Retina (tissue), 1 donor: Measurements from ENCODE around the gene CACNB4.
"Not testable (repeated sequence)": the region's sequence is repeated elsewhere in the genome, so short reads cannot be mapped to it uniquely, and the experiment has no call there.

Experiments
- DNase-seq: peaks from one replicate; pipeline ENCODE4 v3.0.0-alpha.2; 2016

The CACNB4 gene

GRCh38 chr2:151933266-151933804 lies 165.5 kb downstream of the CACNB4 start:
- no peak for DNase-seq

DNA sequence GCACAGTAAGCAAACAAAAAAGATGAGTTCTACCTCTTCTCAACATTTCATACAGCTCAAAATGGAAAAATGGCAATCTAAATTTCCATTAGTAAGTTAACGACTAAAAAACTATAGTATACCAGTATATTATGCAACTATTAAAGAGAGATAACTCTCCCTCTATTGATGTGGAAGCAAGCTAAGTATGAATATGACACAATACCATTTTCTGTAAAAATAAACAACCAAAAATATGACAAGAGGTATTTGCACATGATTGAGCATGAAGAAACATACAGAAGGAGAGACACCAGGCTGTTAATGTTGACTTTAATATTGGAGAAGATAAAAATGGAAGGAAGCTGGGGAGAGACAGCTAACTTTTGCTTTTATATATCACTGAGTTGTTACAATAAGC lies 167.1 kb downstream of the CACNB4 start:
- no peak for DNase-seq

DNA sequence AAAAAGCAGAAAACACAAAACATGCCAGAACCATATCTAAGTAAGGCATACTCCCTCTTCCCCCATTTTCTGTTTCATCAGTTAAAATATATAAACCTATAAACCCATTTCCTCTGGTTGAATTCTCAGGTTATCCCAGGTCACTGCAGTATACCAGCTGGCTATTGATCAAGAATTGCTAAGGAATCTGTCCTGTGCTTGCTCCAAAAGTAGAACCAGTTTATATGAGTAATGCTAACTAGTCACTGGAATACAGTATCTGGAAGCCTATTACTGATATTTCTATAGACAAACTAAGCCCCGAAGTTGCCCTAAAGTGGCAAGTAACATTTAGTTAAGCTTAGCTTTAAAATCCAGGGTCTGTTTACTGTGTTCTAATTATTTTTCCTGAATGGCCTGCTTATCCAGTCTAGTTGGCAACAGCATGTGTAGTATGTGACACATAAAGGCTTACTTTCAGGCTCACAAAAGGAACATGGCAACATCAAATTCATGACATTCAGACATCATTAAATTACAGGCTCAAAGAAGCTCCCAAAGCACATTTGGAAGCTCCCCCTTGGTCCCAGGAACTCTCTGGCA lies 167.7 kb downstream of the CACNB4 start:
- DNase-seq: no peak

DNA sequence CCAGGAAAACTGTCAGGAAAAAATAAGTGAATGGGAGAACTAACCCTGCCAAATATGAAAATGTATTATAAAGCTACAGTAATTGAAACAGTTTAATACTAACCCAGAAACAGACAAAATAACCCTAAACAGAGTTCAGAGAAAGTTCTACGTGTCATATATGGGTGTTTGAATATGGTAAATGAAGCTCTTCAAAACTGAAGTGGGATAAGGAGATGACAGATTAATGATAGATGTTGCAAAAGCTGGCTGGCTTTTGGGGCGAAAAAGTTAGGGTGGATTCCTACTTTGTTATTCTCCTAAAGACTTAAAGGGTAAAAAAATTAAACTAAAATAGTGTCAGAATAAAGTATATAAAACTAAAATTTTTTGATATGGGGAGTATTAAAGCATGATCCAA lies 168.8 kb downstream of the CACNB4 start:
- DNase-seq: no peak

GRCh38 chr2:151928380-151928779 lies 170.5 kb downstream of the CACNB4 start:
- no peak for DNase-seq

DNA sequence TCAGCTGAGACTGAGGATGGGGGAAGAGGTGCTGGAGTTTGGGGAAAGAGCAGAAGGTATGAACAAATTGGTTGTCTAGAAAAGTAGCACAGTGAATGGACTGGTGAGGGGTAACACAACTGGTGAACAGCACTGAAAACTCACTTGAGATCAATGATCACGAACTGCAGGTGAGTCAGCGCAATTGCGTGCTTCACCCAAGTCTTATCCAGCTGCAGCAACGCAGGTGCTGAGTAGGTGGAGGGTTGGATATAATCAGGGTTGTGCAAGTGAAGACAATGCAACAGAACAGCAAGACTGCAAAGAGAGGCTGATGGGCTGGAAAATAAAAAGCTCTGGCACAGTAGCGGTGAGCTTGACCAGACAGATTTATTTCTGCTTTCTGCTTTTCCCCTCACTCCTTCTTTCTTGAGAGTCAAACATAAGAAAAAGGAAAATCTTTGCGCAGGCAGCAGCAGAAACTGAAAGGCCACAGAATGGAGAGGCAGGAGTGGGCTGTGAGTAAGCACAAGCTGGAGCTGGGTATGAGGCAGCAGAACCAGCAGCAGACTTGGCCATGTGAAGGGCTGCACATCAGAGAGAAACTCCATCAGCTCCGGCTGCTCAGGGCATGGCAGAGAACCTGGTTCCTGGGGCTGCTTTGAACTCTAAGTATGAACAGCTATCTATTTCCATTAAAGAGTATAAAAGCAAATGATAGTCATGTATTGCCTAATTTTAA lies 171.2 kb downstream of the CACNB4 start:
- DNase-seq: no peak

- DNase-seq: no peak
Measured at GRCh38 chr2:151922845-151923666, 175.8 kb downstream of the CACNB4 start.

GRCh38 chr2:151919786-151920185 lies 179.1 kb downstream of the CACNB4 start:
- DNase-seq: no peak

DNA sequence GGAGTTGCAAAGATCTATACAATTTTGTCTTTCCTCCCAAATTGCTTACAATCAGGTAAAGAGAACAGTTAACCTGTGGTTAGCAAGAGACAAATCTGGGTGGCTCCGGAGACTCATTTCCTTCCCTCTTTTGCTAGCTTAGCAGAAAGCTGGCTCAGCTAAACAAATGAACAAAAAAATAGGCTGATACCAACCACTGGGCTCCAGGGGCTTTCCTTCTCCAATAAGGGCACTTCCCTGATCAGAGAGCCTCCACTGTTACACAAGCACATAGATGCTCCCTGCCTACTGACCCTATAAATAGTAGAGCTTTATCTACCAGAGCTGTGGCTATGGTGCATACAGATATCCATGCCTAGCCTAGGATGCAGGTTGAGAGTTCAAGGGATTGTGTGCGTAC lies 180.5 kb downstream of the CACNB4 start:
- no peak for DNase-seq

- DNase-seq: no peak
Measured at GRCh38 chr2:151916632-151917031, 182.2 kb downstream of the CACNB4 start.

DNA sequence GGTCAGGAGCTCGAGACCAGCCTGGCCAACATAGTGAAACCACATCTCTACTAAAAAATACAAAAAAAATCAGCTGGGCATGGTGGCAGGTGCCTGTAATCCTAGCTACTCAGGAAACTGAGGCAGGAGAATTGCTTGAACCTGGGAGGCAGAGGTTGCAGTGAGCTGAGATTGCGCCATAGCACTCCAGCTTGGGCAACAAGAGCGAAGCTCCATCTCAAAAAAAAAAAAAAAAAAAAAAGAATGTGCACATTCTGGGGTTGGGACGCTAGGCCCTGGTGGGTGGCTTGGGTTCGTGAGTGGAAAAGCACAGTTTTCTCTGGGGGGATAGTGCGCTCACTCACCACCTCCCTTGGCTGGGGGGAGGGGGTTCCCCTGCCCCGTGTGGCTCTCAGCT lies 183.2 kb downstream of the CACNB4 start:
- not testable (repeated sequence) for DNase-seq

DNA sequence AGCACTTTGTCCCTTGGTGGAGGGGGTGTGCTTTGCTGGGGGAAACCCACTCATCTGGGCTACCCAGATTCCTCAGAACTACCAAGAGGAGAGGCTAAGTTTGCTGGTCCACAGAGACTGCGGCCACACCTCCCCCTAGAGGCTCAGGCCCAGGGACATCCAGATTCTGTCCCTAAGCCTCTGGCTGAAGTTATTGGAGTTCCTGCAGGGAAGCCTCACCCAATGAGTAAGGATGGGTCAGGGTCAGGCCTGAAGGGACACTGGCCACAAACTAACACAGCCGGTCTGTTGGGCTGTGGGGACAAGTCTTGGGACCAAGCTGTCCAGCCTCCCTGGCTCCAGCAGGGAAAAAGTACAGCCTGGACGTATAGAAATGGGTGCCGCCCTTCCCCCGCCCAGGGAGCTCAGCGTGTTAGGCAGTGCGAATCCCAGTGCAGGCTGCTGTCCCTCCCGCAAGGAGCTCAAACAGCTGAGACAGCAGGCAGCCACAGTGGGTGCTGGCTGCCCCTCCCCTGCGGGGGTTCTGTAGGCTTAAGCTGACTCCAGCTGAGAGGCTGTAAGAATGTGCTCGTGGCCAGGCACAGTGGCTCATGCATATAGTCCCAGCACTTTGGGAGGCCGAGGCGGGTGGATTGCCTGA lies 183.7 kb downstream of the CACNB4 start:
- DNase-seq: no peak

DNA sequence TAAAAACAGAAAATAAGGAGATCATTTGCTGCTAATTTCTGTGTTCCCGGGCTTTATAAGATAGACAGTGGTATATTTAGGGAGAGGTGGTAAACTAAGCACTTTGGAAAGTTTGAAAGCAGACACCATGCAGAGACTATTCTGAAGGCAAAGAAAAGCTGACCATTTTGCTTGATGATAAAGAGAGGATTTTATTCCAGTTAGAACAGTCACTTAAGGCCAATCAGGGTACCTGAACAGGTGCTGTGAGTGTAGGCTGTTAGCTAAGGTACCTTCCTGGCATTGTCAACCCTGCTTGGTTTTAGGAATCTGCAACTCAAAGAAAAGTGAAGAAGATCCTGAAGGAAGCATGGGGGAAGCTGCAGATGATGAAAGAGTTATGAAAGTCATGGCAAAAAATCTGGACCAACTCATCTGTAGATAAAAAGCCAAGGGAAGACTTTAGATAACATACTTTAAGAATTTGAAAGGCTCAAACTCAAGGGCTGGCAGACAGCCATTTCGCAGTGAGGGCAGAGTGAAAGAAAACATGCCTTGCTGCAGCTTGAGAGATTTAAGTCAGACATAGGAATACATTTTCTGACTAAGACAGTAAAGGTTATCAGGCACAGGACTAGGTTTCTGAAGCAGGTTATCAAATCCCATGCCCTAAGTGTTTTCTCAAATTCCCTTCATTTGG lies 190.5 kb downstream of the CACNB4 start:
- no peak for DNase-seq

DNA sequence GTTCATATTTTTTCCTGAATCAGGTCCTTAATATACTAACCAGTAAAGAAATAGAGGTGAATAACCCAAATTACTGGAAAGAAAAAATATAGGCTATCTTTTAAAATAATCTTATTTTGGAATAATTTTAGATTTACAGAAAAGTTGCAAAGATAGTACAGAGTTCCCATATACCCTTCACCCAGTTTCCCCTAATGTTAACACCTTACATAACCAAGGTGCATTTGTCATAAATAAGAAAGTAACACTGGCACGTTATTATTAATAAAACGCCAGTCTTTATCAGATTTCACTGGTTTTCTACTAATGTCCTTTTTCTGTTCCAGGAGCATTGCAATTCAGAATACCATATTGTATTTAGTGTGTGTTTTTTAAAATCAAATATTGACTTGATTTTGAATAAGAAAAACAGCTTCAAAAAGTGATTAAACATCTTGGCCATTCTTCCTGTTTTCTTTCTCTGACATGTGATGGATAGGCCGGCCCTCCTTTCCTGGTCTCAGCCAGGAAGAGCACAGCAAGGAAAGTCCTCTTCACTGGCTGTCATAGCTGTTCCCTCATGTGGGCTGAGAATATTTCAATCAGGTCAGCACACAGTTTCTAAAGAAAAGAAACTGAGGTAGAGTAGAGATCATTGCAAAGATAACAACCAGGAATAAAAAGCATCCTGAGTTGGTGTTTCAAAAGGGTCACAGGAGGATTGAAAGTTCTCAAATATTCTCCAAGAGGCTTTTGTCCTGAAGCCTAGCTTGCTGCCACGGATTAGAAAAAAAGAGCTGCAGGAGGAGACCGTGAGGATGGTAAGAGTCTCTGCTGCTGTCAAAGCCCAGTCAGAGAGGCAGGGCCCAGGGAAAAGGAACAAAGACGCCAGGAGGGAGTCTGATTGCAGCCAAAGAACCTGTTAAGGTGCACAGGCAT lies 191.3 kb downstream of the CACNB4 start:
- DNase-seq: no peak

- no peak for DNase-seq
Measured at GRCh38 chr2:151906633-151906998, 192.2 kb downstream of the CACNB4 start.

DNA sequence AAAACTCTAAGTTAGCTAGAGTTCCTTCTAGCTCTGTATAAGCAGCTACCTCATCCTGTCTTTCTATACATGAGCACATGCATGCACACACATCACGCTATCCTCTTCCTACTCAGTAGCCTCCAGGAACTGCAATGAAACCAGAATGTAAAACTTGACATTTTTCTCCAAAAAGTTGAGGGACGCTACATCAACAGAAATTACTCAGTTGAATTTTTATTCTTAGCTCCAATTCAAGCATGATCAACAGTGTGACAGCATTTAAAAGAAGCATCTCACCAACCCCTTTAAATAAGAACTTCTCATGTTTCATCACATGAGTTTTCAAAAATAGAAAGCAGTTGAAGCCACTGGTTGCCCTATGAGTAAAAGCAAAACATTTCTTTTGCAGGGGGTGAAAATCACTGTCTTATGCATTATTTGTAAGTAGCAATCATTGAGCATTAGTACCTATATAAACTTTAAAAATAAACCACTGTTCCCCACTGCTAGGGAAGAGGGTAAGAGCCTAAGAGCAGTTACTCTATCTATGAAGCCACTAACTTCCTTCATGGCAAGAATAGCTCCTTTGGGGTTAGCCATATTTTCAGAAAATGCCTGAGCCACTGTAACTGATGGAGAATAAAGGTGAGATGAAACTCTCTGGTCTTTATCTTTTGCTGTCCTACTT lies 192.7 kb downstream of the CACNB4 start:
- DNase-seq: no peak

- no peak for DNase-seq
Measured at GRCh38 chr2:151904807-151905206, 194.0 kb downstream of the CACNB4 start.

- DNase-seq: no peak
Measured at GRCh38 chr2:151904021-151904420, 194.8 kb downstream of the CACNB4 start.

- no peak for DNase-seq
Measured at GRCh38 chr2:151902829-151903228, 196.0 kb downstream of the CACNB4 start.

DNA sequence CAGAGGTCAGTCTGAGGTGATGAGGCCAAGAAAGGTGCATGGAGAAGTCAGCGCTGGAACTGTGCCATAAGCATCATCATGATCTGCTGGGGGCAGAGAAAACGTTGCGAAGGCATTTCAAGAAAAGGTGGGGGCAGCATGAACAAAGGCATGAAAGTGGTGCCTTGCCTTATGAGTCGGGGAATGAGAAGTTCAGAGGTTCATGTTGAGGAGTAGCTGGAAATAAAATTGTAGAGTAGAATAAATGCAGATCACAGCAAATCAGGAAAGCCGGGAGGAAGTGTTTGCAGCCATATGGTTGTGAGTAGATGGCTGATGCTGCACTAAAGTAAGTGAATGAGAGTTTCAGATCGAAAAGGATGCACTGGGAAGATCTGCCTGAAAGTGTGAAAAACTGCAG lies 198.5 kb downstream of the CACNB4 start:
- DNase-seq: no peak

DNA sequence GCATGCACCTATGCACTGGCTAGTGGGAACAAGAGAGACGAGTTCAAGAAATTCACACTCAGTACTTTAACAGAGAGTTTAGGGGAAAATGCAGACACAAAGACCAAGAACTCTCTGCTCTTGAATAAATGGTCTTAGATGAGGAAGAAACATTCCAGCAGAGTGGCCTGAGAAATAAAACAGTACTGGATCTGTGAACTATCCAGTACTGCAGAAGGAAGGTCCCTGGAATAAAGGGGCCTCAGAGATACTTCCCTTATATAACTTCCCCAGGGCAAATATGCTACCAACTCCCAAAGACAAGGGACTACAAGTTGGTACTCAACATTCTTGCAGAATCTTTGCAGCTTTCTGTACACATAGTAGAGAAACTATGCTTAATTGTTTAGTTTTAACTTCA lies 199.7 kb downstream of the CACNB4 start:
- no peak for DNase-seq
